Smooth muscle cell (in vitro differentiated cells): ENCODE data around the gene CDK16. TPM values are rescaled to one million over a fixed set of nuclear protein-coding genes. Genes with fewer than 3 reads are reported as not detected.
"Not testable (repeated sequence)": the region's sequence is repeated elsewhere in the genome, so short reads cannot be mapped to it uniquely, and the experiment has no call there.

Experiments used
- DNase-seq: peaks from one replicate; lab custom pipeline; 2025; ENCODE audit not compliant: unreplicated experiment; lab: John Stamatoyannopoulos, UW
- H2AFZ ChIP-seq: fragments of 200-600 bp; sonication (generic); 2 replicates; pipeline ENCODE4 v1.6.0; 2016; ENCODE audit warnings: antibody characterized with exemption, low read depth, mild to moderate bottlenecking
- H3F3A ChIP-seq: fragments of 200-600 bp; sonication (generic); 2 replicates; pipeline ENCODE4 v1.6.0; 2017; ENCODE audit warnings: antibody characterized with exemption, low read depth
- H3K27ac ChIP-seq: fragments of 200-600 bp; sonication (generic); 2 replicates; pipeline ENCODE4 v1.5.1; 2016; ENCODE audit warnings: low read depth, mild to moderate bottlenecking
- H3K27me3 ChIP-seq: fragments of 200-600 bp; sonication (generic); 2 replicates; pipeline ENCODE4 v1.6.1; 2016; ENCODE audit warnings: low read depth, mild to moderate bottlenecking
- H3K36me3 ChIP-seq: fragments of 200-600 bp; sonication (generic); 2 replicates; pipeline ENCODE4 v1.5.1; 2016; ENCODE audit warnings: low read depth
- H3K4me1 ChIP-seq: fragments of 200-600 bp; sonication (generic); 2 replicates; pipeline ENCODE4 v1.5.1; 2016; ENCODE audit warnings: low read depth
- H3K4me2 ChIP-seq: fragments of 200-600 bp; sonication (generic); 2 replicates; pipeline ENCODE4 v1.6.0; 2016; ENCODE audit warnings: mild to moderate bottlenecking
- H3K4me3 ChIP-seq: fragments of 200-600 bp; sonication (generic); 2 replicates; pipeline ENCODE4 v1.5.1; 2016; ENCODE audit warnings: mild to moderate bottlenecking
- H3K79me2 ChIP-seq: fragments of 200-600 bp; sonication (generic); 2 replicates; pipeline ENCODE4 v1.6.0; 2016; ENCODE audit warnings: low read depth, mild to moderate bottlenecking
- H3K9ac ChIP-seq: fragments of 200-600 bp; sonication (generic); 2 replicates; pipeline ENCODE4 v1.6.0; 2016; ENCODE audit warnings: low read depth
- H3K9me3 ChIP-seq: fragments of 200-600 bp; sonication (generic); replicated peaks from 2 replicates; pipeline ENCODE4 v1.5.1; 2016; ENCODE audit warnings: low read depth
- H4K20me1 ChIP-seq: fragments of 200-600 bp; sonication (generic); 2 replicates; pipeline ENCODE4 v1.6.0; 2016; ENCODE audit warnings: low read depth
- CTCF ChIP-seq: fragments of 200-600 bp; sonication (generic); IDR thresholded peaks from 2 replicates; pipeline ENCODE4 v1.5.1; 2017; ENCODE audit warnings: borderline replicate concordance, mild to moderate bottlenecking, antibody characterized with exemption; ENCODE audit not compliant: insufficient read depth, poor library complexity, severe bottlenecking
- WGBS: methylation state at CpG from one replicate; pipeline ENCODE4 v1.1.7; 2016; ENCODE audit warnings: low lambda C conversion rate; 5-methylcytosine and 5-hydroxymethylcytosine counted together
- polyA plus RNA-seq: library from polyadenylated mRNA; unstranded; fragments of >200 nt; fragmentation: Nextera tagmentation; extraction: Ambion mirVana; gene quantifications from 2 replicates; pipeline ENCODE4 v1.2.1, GENCODE V29; 2016
- total RNA-seq: library from RNA; depleted of rRNA; stranded (reverse); fragments of >200 nt; gene quantifications from 2 replicates; pipeline ENCODE4 v1.2.3, GENCODE V29; 2014

Gene CDK16
- total and polyA plus RNA-seq, 2 experiments from 2014 or later, result 176 to 269 TPM

- Histone ChIP-seq H2AFZ (no peak overlapping the region), H3K27ac (no peak overlapping the region), H4K20me1 (no peaks in the 10 kb centered on the region), H3K9ac (no peak overlapping the region), H3K36me3 (peaks cover 4% of the 10 kb centered on the region), H3K79me2 (no peaks in the 10 kb centered on the region), H3K27me3 (no peaks in the 10 kb centered on the region), H3K4me2 (no peak overlapping the region), H3K4me1 (no peaks in the 10 kb centered on the region), H3K9me3 (no peaks in the 10 kb centered on the region), H3K4me3 (no peak overlapping the region), H3F3A (peaks cover 6% of the 10 kb centered on the region)
- DNase-seq, result no peak
- TF ChIP-seq CTCF, result no peak
- WGBS, result 89% methylated on average over 6 of the region's 6 CpGs
Measured at GRCh38 chrX:47250017-47250347, 31.5 kb downstream of the CDK16 start.

- not testable (repeated sequence) for H3K4me2 ChIP-seq, H3K79me2 ChIP-seq, H4K20me1 ChIP-seq, DNase-seq, H3K4me1 ChIP-seq, H3F3A ChIP-seq, H3K27ac ChIP-seq, H3K27me3 ChIP-seq, H3K4me3 ChIP-seq, H2AFZ ChIP-seq, H3K9ac ChIP-seq, H3K9me3 ChIP-seq, H3K36me3 ChIP-seq
- 91% methylated on average over 12 of the region's 12 CpGs for WGBS
Measured at GRCh38 chrX:47257620-47258019, 39.1 kb downstream of the CDK16 start.

- H3F3A ChIP-seq, result no peaks in the 10 kb centered on the region
- no peaks in the 10 kb centered on the region for H3K9me3 ChIP-seq
- TF ChIP-seq CTCF, result no peak
- H4K20me1 ChIP-seq, result no peaks in the 10 kb centered on the region
- no peaks in the 10 kb centered on the region for H3K4me1 ChIP-seq
- no peak overlapping the region for H3K27ac ChIP-seq
- WGBS, result 64% methylated on average over 7 of the region's 7 CpGs
- no peaks in the 10 kb centered on the region for H3K27me3 ChIP-seq
- no peaks in the 10 kb centered on the region for H3K36me3 ChIP-seq
- no peak for DNase-seq
- H3K4me3 ChIP-seq, result no peak overlapping the region
- H2AFZ ChIP-seq, result no peak overlapping the region
- H3K9ac ChIP-seq, result no peak overlapping the region
- no peak overlapping the region for H3K4me2 ChIP-seq
- H3K79me2 ChIP-seq, result no peaks in the 10 kb centered on the region
Measured at GRCh38 chrX:47264483-47265173, 46.1 kb downstream of the CDK16 start.

GRCh38 chrX:47266643-47267042, 48.2 kb downstream of the CDK16 start:
- no peak overlapping the region for H3K9ac ChIP-seq
- 68% methylated on average over 7 of the region's 7 CpGs for WGBS
- H3K27ac ChIP-seq, result no peak overlapping the region
- no peaks in the 10 kb centered on the region for H4K20me1 ChIP-seq
- H3K9me3 ChIP-seq, result no peaks in the 10 kb centered on the region
- no peak overlapping the region for H2AFZ ChIP-seq
- no peaks in the 10 kb centered on the region for H3K27me3 ChIP-seq
- no peak overlapping the region for H3K4me3 ChIP-seq
- no peaks in the 10 kb centered on the region for H3K4me1 ChIP-seq
- H3F3A ChIP-seq, result no peaks in the 10 kb centered on the region
- no peak for TF ChIP-seq CTCF
- H3K4me2 ChIP-seq, result no peak overlapping the region
- DNase-seq, result no peak
- H3K79me2 ChIP-seq, result no peaks in the 10 kb centered on the region
- no peaks in the 10 kb centered on the region for H3K36me3 ChIP-seq
